ENCODE data around the gene TXNL1.
A peak's percentile ranks its signal among the peaks of the same experiment; 100 is the strongest.

The TXNL1 gene

DNA sequence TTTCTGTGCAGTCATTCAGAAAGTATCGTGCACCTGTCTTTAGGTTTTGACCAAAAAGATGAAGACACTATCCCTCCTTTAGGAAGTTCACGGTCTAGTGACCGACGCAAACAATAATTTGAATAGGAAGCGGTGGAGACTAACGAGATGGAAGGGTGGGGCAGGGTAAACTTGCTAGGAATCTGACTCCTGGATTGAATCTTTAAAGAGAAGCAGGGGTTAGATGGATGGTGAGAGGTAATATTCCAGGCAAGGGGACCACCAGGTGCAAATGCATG lies 651 bp upstream of the TXNL1 start:
- H3K4me3 ChIP-seq (ENCODE audit: low read depth, low read length) = peak overlapping the region; percentile 92
- TF ChIP-seq CTCF (IDR thresholded peaks at IDR 0.05; ENCODE audit: low read depth, low read length) = no peak
- in situ Hi-C loops (cut with HindIII; ENCODE audit: low sequenced_read_pairs) = no loop called here
- no peak for DNase-seq (ENCODE audit: low read depth, low spot score)

DNA sequence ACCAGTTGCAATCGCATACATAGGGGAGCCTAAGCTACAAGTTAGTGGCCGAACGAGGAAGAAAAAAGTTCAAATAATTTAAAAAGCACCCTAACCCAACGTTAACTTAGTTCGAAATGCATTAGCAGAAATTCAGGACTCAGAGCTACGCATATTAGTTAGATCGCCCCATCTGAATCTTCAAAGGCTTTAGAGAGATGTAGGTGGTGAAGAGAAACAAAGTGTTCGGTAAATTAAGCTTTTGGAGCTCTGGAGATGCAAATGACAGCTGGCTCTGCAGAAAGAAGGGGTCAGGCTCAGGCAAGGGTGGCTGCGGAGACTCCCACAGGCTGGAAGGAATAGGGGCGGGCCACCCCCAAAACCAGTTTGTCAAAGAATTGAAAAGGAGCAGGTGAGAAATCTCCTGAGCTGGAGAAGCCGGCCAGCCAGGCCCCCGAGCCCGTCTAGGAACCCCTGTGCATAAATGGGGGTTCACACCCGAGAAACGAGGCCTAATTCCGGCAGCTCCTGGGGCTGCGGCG lies 621 bp downstream of the TXNL1 start:
- H3K4me3 ChIP-seq (ENCODE audit: low read depth, low read length) = peak overlapping the region; percentile 92
- in situ Hi-C loops (cut with HindIII; ENCODE audit: low sequenced_read_pairs) = no loop called here
- TF ChIP-seq CTCF (IDR thresholded peaks at IDR 0.05; ENCODE audit: low read depth, low read length) = no peak
- DNase-seq (ENCODE audit: low read depth, low spot score) = no peak

DNA sequence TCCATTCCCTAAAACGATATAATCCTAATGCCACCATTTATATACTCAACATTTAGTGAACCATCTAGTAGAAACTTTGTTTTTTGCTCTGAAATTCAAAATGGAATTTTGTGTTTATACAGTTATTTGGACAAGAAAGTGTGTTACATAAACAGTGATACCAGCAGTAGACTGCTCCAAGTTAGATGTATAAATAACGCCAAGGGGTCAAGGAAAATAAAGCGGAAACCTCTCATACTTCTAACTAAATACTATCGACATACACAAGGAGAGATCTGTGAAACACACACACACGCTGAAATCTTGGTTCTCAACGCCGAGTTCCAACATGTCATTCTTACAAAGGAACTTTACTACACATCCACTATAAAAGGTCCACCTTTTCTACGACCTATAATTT lies 1.2 kb downstream of the TXNL1 start:
- TF ChIP-seq CTCF (IDR thresholded peaks at IDR 0.05; ENCODE audit: low read depth, low read length) = no peak
- peak overlapping the region; percentile 92 for H3K4me3 ChIP-seq (ENCODE audit: low read depth, low read length)
- in situ Hi-C loops (cut with HindIII; ENCODE audit: low sequenced_read_pairs) = no loop called here
- DNase-seq (ENCODE audit: low read depth, low spot score) = peak; percentile 4

GRCh38 chr18:56635007-56635406 lies 3.4 kb downstream of the TXNL1 start:
- TF ChIP-seq CTCF (IDR thresholded peaks at IDR 0.05; ENCODE audit: low read depth, low read length) = no peak
- no peak overlapping the region for H3K4me3 ChIP-seq (ENCODE audit: low read depth, low read length)
- in situ Hi-C loops (cut with HindIII; ENCODE audit: low sequenced_read_pairs) = no loop called here
- DNase-seq (ENCODE audit: low read depth, low spot score) = no peak

GRCh38 chr18:56632070-56633022 lies 6.0 kb downstream of the TXNL1 start:
- no peak overlapping the region for H3K4me3 ChIP-seq (ENCODE audit: low read depth, low read length)
- TF ChIP-seq CTCF (IDR thresholded peaks at IDR 0.05; ENCODE audit: low read depth, low read length) = no peak
- DNase-seq (ENCODE audit: low read depth, low spot score) = no peak
- in situ Hi-C loops (cut with HindIII; ENCODE audit: low sequenced_read_pairs) = no loop called here

- in situ Hi-C loops (cut with HindIII; ENCODE audit: low sequenced_read_pairs) = no loop called here
- no peak for TF ChIP-seq CTCF (IDR thresholded peaks at IDR 0.05; ENCODE audit: low read depth, low read length)
- peak; percentile 10 for DNase-seq (ENCODE audit: low read depth, low spot score)
- no peak overlapping the region for H3K4me3 ChIP-seq (ENCODE audit: low read depth, low read length)
Measured at GRCh38 chr18:56627991-56628390, 10.4 kb downstream of the TXNL1 start.
